VCaP (cell line): ENCODE results near the gene DAP.

Experiments
- H3K27ac ChIP-seq: fragments of 450-650 bp; 2 replicates; pipeline ENCODE4 v1.5.1; 2017
- TF ChIP-seq, protein P1 (sequence below): fragments of 450-650 bp; conservative IDR thresholded peaks from 2 replicates; pipeline ENCODE4 v1.5.1; 2017; ENCODE audit warnings: mild to moderate bottlenecking, moderate library complexity

Gene DAP

DNA sequence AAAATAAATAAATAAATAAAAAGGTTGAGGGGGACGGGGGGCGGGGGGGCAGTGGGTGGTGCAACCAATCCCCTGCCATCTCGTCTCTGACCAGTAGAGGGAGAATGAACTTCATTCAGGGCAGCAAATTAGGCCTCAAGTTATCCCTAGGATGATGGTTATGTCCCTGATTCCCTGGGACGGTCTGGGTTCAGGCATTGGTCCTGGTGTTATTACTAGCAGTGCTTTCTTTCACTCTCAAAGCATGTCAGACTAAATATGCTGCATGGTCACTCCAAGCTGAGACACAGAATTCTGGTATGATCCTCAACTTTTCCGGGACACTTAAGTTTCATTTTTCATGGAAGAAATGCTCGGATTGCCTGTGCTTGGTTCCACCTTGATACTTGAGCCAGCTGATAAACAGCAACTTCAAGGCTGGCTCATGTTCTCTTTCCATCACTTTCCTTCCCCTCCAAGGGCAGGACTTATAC is 59.4 kb downstream of the DAP start:
- TF ChIP-seq, protein P1, sequence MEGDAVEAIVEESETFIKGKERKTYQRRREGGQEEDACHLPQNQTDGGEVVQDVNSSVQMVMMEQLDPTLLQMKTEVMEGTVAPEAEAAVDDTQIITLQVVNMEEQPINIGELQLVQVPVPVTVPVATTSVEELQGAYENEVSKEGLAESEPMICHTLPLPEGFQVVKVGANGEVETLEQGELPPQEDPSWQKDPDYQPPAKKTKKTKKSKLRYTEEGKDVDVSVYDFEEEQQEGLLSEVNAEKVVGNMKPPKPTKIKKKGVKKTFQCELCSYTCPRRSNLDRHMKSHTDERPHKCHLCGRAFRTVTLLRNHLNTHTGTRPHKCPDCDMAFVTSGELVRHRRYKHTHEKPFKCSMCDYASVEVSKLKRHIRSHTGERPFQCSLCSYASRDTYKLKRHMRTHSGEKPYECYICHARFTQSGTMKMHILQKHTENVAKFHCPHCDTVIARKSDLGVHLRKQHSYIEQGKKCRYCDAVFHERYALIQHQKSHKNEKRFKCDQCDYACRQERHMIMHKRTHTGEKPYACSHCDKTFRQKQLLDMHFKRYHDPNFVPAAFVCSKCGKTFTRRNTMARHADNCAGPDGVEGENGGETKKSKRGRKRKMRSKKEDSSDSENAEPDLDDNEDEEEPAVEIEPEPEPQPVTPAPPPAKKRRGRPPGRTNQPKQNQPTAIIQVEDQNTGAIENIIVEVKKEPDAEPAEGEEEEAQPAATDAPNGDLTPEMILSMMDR: peak; percentile 74
- H3K27ac ChIP-seq: peak overlapping the region; percentile 94

DNA sequence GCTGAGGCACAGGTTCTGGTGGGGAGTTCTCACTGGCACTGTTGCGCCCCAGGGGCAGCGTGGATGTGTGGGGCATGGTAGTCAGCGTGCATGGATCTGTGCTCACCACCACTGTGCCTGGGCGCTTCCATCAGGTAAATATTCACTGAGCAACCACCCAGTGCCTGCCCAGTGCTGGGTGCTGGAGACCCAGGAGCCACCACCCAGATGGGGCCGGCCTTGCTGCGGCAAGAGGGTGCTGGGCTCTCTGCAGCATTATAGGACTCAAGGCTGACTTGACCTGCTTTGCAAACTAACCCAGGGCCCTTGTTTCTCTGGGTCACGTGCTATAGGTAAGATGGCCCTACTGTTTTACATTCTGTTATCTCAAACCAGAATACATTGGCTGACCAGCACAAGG is 60.5 kb downstream of the DAP start:
- peak overlapping the region; percentile 94; the same call in 1 of the 2 replicates for H3K27ac ChIP-seq
- TF ChIP-seq, protein P1: no peak

DNA sequence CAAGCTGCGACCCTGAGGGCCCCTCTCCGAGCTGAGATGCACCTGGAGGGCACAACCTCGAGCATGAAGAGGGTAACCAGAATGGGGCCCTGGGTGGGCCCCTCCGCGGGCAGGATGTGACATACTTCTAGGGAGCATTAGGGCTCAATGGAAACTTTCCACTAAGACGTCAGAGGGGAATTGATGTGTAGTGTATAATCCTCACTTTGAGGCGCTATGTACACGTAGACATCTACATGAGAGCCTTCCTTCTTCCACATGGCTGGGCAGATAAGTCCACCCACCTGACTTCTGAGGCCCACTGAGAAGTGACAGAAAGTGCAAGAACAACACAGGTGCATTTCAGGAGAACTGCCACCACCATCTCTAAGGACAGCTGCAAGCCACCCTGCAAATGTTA is 61.0 kb downstream of the DAP start:
- TF ChIP-seq, protein P1: no peak
- H3K27ac ChIP-seq: peak overlapping the region; percentile 94; the same call in 1 of the 2 replicates

DNA sequence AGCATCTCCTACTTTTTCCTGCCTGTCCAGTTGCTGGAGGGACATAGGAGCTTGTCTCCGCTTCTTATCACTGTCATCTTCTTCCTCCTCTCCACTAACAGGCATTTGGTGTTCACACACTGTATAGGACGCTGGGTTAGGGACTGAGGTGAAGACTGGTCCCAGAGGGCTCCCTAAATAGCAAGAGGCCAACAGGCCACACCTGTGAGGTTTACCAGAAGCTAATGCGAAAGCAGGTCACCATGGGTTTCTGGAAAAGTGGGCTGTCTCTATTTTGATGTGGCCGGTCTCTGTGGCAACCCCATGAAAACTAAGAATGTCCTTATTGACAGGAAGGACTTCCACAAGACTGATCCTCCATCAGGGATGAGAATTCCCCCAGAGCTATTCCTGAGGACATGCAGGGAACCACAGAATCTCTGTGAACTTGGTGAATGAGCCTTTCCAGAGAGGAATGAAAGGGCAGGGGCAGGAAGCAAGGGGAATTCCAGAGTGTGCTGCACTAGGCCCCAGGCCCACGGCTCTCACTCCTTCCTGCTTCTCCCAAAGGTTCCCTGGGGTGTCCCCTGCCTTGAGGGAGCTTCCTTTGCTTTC is 61.7 kb downstream of the DAP start:
- TF ChIP-seq, protein P1: no peak
- peak overlapping the region; percentile 94; the same call in 1 of the 2 replicates for H3K27ac ChIP-seq

DNA sequence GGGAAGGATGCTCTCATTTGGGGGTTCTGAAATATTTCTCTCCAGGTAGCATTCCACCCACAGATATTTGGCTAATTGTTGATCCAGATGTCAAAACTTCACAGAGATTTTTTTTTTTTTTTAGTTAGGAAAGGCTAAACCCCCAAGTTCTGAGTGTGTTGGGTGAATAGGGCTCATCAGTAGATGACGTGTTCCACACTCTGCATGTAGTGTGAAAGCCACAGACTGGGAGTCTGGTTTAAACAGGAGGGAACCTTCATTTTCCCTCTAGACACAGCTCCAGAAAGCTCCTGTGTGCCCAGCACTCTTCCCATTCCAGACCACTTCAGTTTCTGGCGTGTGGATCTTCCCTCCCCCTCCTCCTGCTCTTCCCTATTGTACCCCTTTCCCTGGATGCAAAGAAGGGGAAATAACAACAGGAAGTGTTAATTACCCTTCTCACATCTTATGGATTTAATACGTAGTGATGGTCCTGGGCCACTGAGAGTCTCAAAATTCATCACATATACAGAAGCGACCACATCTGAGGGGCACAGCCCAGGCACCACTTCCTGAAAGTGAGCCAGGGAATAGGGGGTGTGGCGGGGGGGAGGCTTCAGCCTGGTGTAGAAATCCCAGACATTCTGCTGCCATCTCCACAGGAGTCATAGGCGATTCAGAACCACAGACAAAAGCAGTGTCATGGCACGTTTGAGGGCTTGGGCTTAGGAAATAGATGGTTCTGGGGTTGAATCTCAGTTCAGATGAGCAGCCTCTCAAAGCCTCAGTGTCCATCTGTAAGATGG is 65.1 kb downstream of the DAP start:
- H3K27ac ChIP-seq: peak overlapping the region; percentile 52; the same call in 1 of the 2 replicates
- TF ChIP-seq, protein P1: no peak

DNA sequence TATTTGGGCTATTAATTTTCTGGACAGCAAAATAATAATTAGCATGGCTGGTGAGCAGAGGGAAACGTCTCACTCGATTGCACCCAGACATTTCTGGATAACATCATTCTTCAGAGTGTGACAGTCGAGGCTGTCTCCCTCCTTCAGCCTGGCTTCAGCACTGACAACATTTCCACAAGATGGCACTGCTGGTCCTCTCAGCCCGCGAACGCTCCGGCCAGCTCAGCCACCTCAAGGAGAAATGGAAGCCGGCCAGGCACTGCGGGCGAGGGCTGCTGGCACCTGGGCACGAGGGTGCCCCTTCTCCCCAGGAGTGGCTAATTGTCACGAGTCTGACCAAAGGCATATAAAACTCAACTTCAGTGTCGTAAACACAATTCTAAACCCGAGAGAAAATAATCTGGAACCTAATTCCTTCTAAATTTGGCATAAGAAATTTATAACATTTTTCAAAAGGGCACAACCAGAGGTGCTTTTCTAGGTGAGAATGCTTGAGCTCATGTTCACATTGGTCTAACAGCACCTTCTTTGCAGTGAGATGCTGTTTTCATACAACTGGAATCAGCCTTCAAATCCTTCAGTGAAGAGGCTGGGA is 65.9 kb downstream of the DAP start:
- TF ChIP-seq, protein P1: peak; percentile 98
- peak overlapping the region; percentile 52; the same call in 1 of the 2 replicates for H3K27ac ChIP-seq
